K562 (cell line): ENCODE data around the gene AIFM3. TPM values are rescaled to one million over a fixed set of nuclear protein-coding genes. Genes with fewer than 3 reads are reported as not detected.

Experiments
- SMAD3 ChIP-seq: fragments of 450-650 bp; formaldehyde crosslinking; conservative IDR thresholded peaks from 2 replicates; pipeline ENCODE4 v1.4.0; 2020; ENCODE audit warnings: mild to moderate bottlenecking
- polyA plus RNA-seq, 8 experiments: library from polyadenylated mRNA; depleted of rRNA in 4 of 8; stranded (reverse) in 5 of 8; unstranded in 3 of 8; fragments of >200 nt; fragmentation: Nextera tagmentation in 2 of 8; fragmentation: Illumina TruSeq in 1 of 8; extraction: Ambion mirVana in 2 of 8; extraction: Trizol in 1 of 8; gene quantifications; 2 replicates each; pipeline versions ENCODE4 v1.2.1 to v1.2.3, GENCODE V29; 2011 to 2014; ENCODE audit warnings: inconsistent platforms in 1 of 8, missing spikeins in 1 of 8
- total RNA-seq, 7 experiments: library from RNA; depleted of rRNA in 6 of 7; stranded (reverse); fragments of >200 nt in 6 of 7; fragmentation: Illumina TruSeq in 2 of 7; extraction: Trizol in 2 of 7; gene quantifications; 2 replicates each; pipeline versions ENCODE4 v1.2.1 to v1.2.3, GENCODE V29; 2011 to 2021; ENCODE audit warnings: low replicate concordance in 1 of 7
- TF ChIP-seq, protein P1 (sequence below): sonication (generic); formaldehyde crosslinking; IDR thresholded peaks from 2 replicates; pipeline ENCODE4 v1.8.0; 2023; ENCODE audit warnings: mild to moderate bottlenecking, missing genetic modification reagents
- TF ChIP-seq, protein P2 (sequence below): fragments of 450-650 bp; formaldehyde crosslinking; IDR thresholded peaks from 2 replicates; pipeline ENCODE4 v1.4.0; 2020; ENCODE audit warnings: mild to moderate bottlenecking, moderate library complexity
- TF ChIP-seq, protein P3 (sequence below): sonication (generic); formaldehyde crosslinking; IDR thresholded peaks from 2 replicates; pipeline ENCODE4 v1.4.0; 2020; ENCODE audit warnings: mild to moderate bottlenecking, missing genetic modification reagents
- TF ChIP-seq, protein P4 (sequence below), 2 experiments: fragments of 450-650 bp in 1 of 2; sonication (generic) in 1 of 2; formaldehyde crosslinking in 1 of 2; IDR thresholded peaks; 2 replicates each; pipeline versions ENCODE4 v1.7.1 to v1.9.0; 2016 to 2022; ENCODE audit warnings: inconsistent platforms in 1 of 2, mild to moderate bottlenecking in 1 of 2, missing genetic modification reagents in 1 of 2

The AIFM3 gene
- total and polyA plus RNA-seq, 9 of the 15 experiments (the other 6 are each of a cell fraction or from before 2014, with no cell fraction given), result 0.03 to 0.20 (median 0.07) TPM; not detected in 1

DNA sequence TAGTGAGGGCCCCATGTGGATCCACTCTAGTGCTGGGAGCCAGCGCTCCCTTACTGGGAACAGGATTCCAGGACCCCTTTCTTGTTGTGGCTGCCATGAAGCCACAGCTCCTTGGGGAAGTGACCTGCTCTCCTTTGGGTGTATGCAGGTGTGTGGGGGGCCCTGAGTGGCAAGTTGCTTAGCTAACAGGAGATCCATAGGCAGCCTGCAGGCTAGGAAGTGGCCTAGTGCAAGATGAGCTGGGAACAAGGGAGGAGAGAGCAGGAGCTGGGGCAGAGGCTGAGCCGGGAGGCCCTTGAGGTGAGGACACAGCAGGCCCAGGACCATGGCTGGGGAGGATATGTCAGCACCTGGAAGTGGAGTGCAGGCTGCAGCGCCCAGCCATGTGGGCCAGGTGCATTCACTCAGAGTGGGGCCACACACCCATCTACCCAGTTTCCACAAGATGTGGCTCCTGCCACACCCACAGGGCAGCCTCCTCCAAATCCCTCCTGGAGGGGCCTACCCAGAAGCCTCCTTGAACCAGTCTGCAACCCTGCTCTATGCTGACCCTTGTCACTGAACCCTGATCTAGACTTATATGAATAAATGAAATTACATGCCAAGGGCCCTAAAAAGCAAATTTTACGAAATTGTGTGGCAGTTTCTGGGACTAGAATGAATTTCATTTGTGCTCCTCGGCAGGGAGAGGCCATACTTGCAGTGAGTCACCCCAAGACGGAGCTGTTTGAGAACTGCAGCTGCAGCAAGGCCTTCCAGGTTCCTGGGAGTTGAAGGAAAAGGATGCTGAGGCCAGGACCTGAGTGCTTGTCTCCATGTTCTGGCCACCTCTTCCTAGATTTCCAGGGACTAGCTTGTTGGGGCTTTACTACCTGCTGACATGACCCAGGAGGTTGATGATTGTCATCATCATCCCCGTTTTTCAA, 31.6 kb downstream of the AIFM3 start (continued):
- TF ChIP-seq, protein P1, sequence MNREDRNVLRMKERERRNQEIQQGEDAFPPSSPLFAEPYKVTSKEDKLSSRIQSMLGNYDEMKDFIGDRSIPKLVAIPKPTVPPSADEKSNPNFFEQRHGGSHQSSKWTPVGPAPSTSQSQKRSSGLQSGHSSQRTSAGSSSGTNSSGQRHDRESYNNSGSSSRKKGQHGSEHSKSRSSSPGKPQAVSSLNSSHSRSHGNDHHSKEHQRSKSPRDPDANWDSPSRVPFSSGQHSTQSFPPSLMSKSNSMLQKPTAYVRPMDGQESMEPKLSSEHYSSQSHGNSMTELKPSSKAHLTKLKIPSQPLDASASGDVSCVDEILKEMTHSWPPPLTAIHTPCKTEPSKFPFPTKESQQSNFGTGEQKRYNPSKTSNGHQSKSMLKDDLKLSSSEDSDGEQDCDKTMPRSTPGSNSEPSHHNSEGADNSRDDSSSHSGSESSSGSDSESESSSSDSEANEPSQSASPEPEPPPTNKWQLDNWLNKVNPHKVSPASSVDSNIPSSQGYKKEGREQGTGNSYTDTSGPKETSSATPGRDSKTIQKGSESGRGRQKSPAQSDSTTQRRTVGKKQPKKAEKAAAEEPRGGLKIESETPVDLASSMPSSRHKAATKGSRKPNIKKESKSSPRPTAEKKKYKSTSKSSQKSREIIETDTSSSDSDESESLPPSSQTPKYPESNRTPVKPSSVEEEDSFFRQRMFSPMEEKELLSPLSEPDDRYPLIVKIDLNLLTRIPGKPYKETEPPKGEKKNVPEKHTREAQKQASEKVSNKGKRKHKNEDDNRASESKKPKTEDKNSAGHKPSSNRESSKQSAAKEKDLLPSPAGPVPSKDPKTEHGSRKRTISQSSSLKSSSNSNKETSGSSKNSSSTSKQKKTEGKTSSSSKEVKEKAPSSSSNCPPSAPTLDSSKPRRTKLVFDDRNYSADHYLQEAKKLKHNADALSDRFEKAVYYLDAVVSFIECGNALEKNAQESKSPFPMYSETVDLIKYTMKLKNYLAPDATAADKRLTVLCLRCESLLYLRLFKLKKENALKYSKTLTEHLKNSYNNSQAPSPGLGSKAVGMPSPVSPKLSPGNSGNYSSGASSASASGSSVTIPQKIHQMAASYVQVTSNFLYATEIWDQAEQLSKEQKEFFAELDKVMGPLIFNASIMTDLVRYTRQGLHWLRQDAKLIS (CRISPR knock-in tag), result no peak
- TF ChIP-seq, protein P2, sequence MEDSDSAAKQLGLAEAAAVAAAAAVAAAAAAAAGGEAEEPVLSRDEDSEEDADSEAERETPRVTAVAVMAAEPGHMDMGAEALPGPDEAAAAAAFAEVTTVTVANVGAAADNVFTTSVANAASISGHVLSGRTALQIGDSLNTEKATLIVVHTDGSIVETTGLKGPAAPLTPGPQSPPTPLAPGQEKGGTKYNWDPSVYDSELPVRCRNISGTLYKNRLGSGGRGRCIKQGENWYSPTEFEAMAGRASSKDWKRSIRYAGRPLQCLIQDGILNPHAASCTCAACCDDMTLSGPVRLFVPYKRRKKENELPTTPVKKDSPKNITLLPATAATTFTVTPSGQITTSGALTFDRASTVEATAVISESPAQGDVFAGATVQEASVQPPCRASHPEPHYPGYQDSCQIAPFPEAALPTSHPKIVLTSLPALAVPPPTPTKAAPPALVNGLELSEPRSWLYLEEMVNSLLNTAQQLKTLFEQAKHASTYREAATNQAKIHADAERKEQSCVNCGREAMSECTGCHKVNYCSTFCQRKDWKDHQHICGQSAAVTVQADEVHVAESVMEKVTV (CRISPR knock-in tag), result peak; percentile 16; the same call in 1 of the 2 replicates
- TF ChIP-seq, protein P3, sequence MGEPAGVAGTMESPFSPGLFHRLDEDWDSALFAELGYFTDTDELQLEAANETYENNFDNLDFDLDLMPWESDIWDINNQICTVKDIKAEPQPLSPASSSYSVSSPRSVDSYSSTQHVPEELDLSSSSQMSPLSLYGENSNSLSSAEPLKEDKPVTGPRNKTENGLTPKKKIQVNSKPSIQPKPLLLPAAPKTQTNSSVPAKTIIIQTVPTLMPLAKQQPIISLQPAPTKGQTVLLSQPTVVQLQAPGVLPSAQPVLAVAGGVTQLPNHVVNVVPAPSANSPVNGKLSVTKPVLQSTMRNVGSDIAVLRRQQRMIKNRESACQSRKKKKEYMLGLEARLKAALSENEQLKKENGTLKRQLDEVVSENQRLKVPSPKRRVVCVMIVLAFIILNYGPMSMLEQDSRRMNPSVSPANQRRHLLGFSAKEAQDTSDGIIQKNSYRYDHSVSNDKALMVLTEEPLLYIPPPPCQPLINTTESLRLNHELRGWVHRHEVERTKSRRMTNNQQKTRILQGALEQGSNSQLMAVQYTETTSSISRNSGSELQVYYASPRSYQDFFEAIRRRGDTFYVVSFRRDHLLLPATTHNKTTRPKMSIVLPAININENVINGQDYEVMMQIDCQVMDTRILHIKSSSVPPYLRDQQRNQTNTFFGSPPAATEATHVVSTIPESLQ, result no peak
- TF ChIP-seq SMAD3, result no peak
- TF ChIP-seq, protein P4, sequence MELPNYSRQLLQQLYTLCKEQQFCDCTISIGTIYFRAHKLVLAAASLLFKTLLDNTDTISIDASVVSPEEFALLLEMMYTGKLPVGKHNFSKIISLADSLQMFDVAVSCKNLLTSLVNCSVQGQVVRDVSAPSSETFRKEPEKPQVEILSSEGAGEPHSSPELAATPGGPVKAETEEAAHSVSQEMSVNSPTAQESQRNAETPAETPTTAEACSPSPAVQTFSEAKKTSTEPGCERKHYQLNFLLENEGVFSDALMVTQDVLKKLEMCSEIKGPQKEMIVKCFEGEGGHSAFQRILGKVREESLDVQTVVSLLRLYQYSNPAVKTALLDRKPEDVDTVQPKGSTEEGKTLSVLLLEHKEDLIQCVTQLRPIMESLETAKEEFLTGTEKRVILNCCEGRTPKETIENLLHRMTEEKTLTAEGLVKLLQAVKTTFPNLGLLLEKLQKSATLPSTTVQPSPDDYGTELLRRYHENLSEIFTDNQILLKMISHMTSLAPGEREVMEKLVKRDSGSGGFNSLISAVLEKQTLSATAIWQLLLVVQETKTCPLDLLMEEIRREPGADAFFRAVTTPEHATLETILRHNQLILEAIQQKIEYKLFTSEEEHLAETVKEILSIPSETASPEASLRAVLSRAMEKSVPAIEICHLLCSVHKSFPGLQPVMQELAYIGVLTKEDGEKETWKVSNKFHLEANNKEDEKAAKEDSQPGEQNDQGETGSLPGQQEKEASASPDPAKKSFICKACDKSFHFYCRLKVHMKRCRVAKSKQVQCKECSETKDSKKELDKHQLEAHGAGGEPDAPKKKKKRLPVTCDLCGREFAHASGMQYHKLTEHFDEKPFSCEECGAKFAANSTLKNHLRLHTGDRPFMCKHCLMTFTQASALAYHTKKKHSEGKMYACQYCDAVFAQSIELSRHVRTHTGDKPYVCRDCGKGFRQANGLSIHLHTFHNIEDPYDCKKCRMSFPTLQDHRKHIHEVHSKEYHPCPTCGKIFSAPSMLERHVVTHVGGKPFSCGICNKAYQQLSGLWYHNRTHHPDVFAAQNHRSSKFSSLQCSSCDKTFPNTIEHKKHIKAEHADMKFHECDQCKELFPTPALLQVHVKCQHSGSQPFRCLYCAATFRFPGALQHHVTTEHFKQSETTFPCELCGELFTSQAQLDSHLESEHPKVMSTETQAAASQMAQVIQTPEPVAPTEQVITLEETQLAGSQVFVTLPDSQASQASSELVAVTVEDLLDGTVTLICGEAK (IDR thresholded peaks at IDR 0.05), result no peak
- TF ChIP-seq, protein P4 (CRISPR knock-in tag; IDR thresholded peaks at IDR 0.05), result no peak
